HepG2 (cell line): ENCODE measurements around the gene SMAP1. TPM values are rescaled to one million over a fixed set of nuclear protein-coding genes. Genes with fewer than 3 reads are reported as not detected.
A peak's percentile ranks its signal among the peaks of the same experiment; 100 is the strongest.

Experiments
- ARNTL ChIP-seq: sonication (generic); formaldehyde crosslinking; IDR thresholded peaks from 2 replicates; pipeline ENCODE4 v1.4.0; 2020; ENCODE audit warnings: mild to moderate bottlenecking, missing genetic modification reagents
- CEBPG ChIP-seq: IDR thresholded peaks from 2 replicates; pipeline ENCODE4 v1.6.1; 2016
- EZH2 ChIP-seq: conservative IDR thresholded peaks from 2 replicates; pipeline ENCODE4 v1.6.1; 2012; ENCODE audit warnings: mild to moderate bottlenecking, low read depth, low read length, moderate library complexity
- FLYWCH1 ChIP-seq: sonication (generic); formaldehyde crosslinking; IDR thresholded peaks from 2 replicates; pipeline ENCODE4 v1.8.1; 2023; ENCODE audit warnings: mild to moderate bottlenecking, missing genetic modification reagents
- HDAC1 ChIP-seq: sonication (generic); formaldehyde crosslinking; IDR thresholded peaks from 2 replicates; pipeline ENCODE4 v1.5.1; 2020; ENCODE audit warnings: mild to moderate bottlenecking, missing genetic modification reagents
- HNRNPK ChIP-seq: fragments of 200-400 bp; formaldehyde crosslinking; IDR thresholded peaks from 2 replicates; pipeline ENCODE4 v1.6.1; 2018; ENCODE audit warnings: low read length, low read depth, moderate library complexity, mild to moderate bottlenecking; ENCODE audit not compliant: poor library complexity, severe bottlenecking
- HOXA9 ChIP-seq: sonication (generic); formaldehyde crosslinking; IDR thresholded peaks from 2 replicates; pipeline ENCODE4 v1.8.1; 2022; ENCODE audit warnings: missing genetic modification reagents, mild to moderate bottlenecking, moderate library complexity, borderline replicate concordance
- MIER3 ChIP-seq: IDR thresholded peaks from 2 replicates; pipeline ENCODE4 v1.6.1; 2016; ENCODE audit warnings: missing compliant biosample characterization, borderline replicate concordance
- NCOA5 ChIP-seq: sonication (generic); formaldehyde crosslinking; IDR thresholded peaks from 2 replicates; pipeline ENCODE4 v1.4.0; 2020; ENCODE audit warnings: missing genetic modification reagents
- PHB2 ChIP-seq: fragments of 450-650 bp; IDR thresholded peaks from 2 replicates; pipeline ENCODE4 v1.6.1; 2018; ENCODE audit not compliant: partially characterized antibody
- POLR2AphosphoS5 ChIP-seq: IDR thresholded peaks from 2 replicates; pipeline ENCODE4 v1.6.1; 2012; ENCODE audit warnings: low read depth, low read length
- PRMT3 ChIP-seq: sonication (generic); formaldehyde crosslinking; IDR thresholded peaks from 2 replicates; pipeline ENCODE4 v1.8.1; 2022; ENCODE audit warnings: low read depth, mild to moderate bottlenecking, moderate library complexity, missing genetic modification reagents, borderline replicate concordance
- RFX3 ChIP-seq: IDR thresholded peaks from 2 replicates; pipeline ENCODE4 v1.6.1; 2016; ENCODE audit warnings: missing biosample characterization, missing genetic modification reagents
- WIZ ChIP-seq: sonication (generic); formaldehyde crosslinking; IDR thresholded peaks from 2 replicates; pipeline ENCODE4 v1.5.1; 2020; ENCODE audit warnings: mild to moderate bottlenecking, missing genetic modification reagents
- ZNF263 ChIP-seq: sonication (generic); formaldehyde crosslinking; IDR thresholded peaks from 2 replicates; pipeline ENCODE4 v1.4.0; 2020; ENCODE audit warnings: missing genetic modification reagents
- ZNF362 ChIP-seq: sonication (generic); formaldehyde crosslinking; IDR thresholded peaks from 2 replicates; pipeline ENCODE4 v1.4.0; 2020; ENCODE audit warnings: missing genetic modification reagents, mild to moderate bottlenecking, borderline replicate concordance
- ZNF460 ChIP-seq: sonication (generic); formaldehyde crosslinking; IDR thresholded peaks from 2 replicates; pipeline ENCODE4 v1.5.1; 2020; ENCODE audit warnings: missing genetic modification reagents, mild to moderate bottlenecking, borderline replicate concordance
- ZNF670 ChIP-seq: sonication (generic); formaldehyde crosslinking; IDR thresholded peaks from 2 replicates; pipeline ENCODE4 v1.8.0; 2022; ENCODE audit warnings: mild to moderate bottlenecking, missing genetic modification reagents, borderline replicate concordance
- ZNF773 ChIP-seq: sonication (generic); formaldehyde crosslinking; IDR thresholded peaks from 2 replicates; pipeline ENCODE4 v1.4.0; 2020; ENCODE audit warnings: missing genetic modification reagents, borderline replicate concordance
- ZSCAN5A ChIP-seq: sonication (generic); formaldehyde crosslinking; IDR thresholded peaks from 2 replicates; pipeline ENCODE4 v1.8.0; 2022; ENCODE audit warnings: mild to moderate bottlenecking, missing genetic modification reagents, borderline replicate concordance
- polyA plus RNA-seq, 8 experiments: library from polyadenylated mRNA; depleted of rRNA in 3 of 8; stranded (reverse) in 7 of 8; unstranded in 1 of 8; fragments of >200 nt; fragmentation: Illumina TruSeq in 4 of 8; extraction: Trizol in 4 of 8; gene quantifications; 2 replicates each; pipeline versions ENCODE4 v1.2.1 to v1.2.3, GENCODE V29; 2011 to 2016; ENCODE audit warnings: low read depth in 4 of 8, missing spikeins in 1 of 8, mixed read lengths in 1 of 8; ENCODE audit not compliant: insufficient read depth in 1 of 8
- total RNA-seq, 5 experiments: library from RNA; depleted of rRNA; stranded (reverse); fragments of >200 nt; fragmentation: Illumina TruSeq; extraction: Trizol; gene quantifications; 2 replicates each; pipeline ENCODE4 v1.2.3, GENCODE V29; 2016; ENCODE audit warnings: low read depth in 1 of 5
- TF ChIP-seq, protein P1 (sequence below): sonication (generic); formaldehyde crosslinking; IDR thresholded peaks from 2 replicates; pipeline ENCODE4 v1.5.0; 2020; ENCODE audit warnings: mild to moderate bottlenecking, low read depth, missing genetic modification reagents, borderline replicate concordance
- TF ChIP-seq, protein P2 (sequence below): sonication (generic); formaldehyde crosslinking; IDR thresholded peaks from 2 replicates; pipeline ENCODE4 v1.5.1; 2020; ENCODE audit warnings: missing genetic modification reagents, mild to moderate bottlenecking, borderline replicate concordance

The SMAP1 gene
- total and polyA plus RNA-seq, 2 of the 13 experiments (the other 11 are each of a cell fraction or from before 2014, with no cell fraction given): 13.4 to 17.8 TPM

DNA sequence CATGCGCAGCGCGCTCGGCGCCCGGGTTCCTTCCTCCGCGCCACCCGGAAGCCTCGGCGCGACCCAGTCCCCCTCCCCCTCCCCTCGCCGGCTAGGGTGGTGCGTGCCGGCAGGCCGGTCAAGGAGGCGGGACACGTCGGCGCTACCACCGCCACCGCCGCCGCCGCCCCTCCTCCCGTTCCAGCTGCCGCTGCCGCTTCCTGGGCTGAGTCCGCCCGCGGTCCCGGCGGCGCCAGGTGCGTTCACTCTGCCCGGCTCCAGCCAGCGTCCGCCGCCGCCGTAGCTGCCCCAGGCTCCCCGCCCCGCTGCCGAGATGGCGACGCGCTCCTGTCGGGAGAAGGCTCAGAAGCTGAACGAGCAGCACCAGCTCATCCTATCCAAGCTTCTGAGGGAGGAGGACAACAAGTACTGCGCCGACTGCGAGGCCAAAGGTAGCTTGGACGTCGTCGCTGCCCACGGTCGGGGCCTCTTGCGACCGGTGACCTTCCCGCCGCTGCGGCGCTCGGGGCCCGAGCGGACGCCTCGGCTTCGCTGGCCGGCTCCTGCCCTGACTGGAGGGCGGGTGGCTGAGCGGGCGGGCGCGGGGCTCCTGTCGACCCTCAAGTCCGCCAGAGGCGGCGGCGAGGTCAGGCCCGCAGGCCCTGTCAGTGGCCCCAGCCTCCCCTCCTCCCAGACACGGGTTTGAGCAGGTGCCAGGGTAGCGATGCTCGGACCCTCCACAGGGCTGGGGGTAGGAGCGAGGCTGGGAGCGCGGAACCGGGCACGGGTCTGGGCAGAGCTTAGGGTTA, at the start of gene SMAP1 (continued):
- TF ChIP-seq, protein P1, sequence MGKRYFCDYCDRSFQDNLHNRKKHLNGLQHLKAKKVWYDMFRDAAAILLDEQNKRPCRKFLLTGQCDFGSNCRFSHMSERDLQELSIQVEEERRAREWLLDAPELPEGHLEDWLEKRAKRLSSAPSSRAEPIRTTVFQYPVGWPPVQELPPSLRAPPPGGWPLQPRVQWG (CRISPR knock-in tag): no peak
- TF ChIP-seq WIZ (CRISPR knock-in tag) (no peak; the same call in 1 of the 2 replicates), ZNF362 (CRISPR knock-in tag) (peak; percentile 69; the same call in 1 of the 2 replicates), PHB2 (no peak), POLR2AphosphoS5 (no peak; the same call in 1 of the 2 replicates), NCOA5 (CRISPR knock-in tag) (no peak), ZNF670 (CRISPR knock-in tag) (peak; percentile 21; the same call in 1 of the 2 replicates), ARNTL (CRISPR knock-in tag) (peak; percentile 81), CEBPG (CRISPR knock-in tag) (no peak), ZSCAN5A (CRISPR knock-in tag) (peak; percentile 57; the same call in 1 of the 2 replicates), PRMT3 (no peak), FLYWCH1 (CRISPR knock-in tag) (no peak), RFX3 (no peak), ZNF773 (CRISPR knock-in tag) (no peak), EZH2 (no peak), ZNF460 (CRISPR knock-in tag) (no peak), HNRNPK (peak; percentile 81), MIER3 (CRISPR knock-in tag) (peak; percentile 73; the same call in 1 of the 2 replicates), HDAC1 (CRISPR knock-in tag) (peak; percentile 61), ZNF263 (CRISPR knock-in tag) (no peak; the same call in 1 of the 2 replicates), HOXA9 (CRISPR knock-in tag) (no peak)
- TF ChIP-seq, protein P2, sequence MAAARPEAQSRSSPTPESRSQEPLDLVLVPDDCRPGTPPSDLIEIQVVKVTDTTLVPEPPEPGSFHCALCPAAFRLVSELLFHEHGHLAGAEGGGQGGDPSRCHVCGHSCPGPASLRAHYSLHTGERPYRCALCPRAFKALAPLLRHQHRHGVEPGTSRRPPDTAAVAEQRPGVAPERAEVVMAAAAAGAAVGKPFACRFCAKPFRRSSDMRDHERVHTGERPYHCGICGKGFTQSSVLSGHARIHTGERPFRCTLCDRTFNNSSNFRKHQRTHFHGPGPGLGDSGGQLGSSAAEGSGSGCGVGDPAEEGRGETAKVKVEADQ: 0 out of 2 replicates have a peak, but pooled peaks have one; percentile 20
